K562 (cell line): ENCODE data around the gene ATCAY.

Experiments used
- NBN ChIP-seq: fragments of 450-650 bp; IDR thresholded peaks from 2 replicates; pipeline ENCODE4 v1.6.1; 2016; ENCODE audit warnings: low read depth, mild to moderate bottlenecking
- ZNF121 ChIP-seq: sonication (generic); formaldehyde crosslinking; conservative IDR thresholded peaks from 2 replicates; pipeline ENCODE4 v1.8.0; 2022; ENCODE audit warnings: missing genetic modification reagents

GRCh38 chr19:3881272-3882040 lies 971 bp downstream of the ATCAY start:
- TF ChIP-seq NBN (no peak), ZNF121 (CRISPR knock-in tag) (no peak)
